Spleen (tissue), 11 donors: ENCODE measurements around the gene PTCH1. TPM values are rescaled to one million over a fixed set of nuclear protein-coding genes. Genes with fewer than 3 reads are reported as not detected.

Experiments used
- DNase-seq: peaks from one replicate; pipeline ENCODE4 v3.0.0-alpha.2; 2020
- H3K27ac ChIP-seq, 8 donors: fragments of 200-600 bp; sonication (generic) in 7 of 8; 1 replicate in 4 of 8; 2 replicates in 4 of 8; pipeline versions ENCODE4 v1.5.0 to v1.8.0; 2016 to 2021; ENCODE audit warnings: inconsistent platforms in 4 of 8, mild to moderate bottlenecking in 4 of 8, moderate library complexity in 1 of 8
- H3K27me3 ChIP-seq, 7 donors: fragments of 200-600 bp; sonication (generic) in 6 of 7; replicated peaks in 1 of 7; 1 replicate in 4 of 7; 2 replicates in 3 of 7; pipeline versions ENCODE4 v1.5.0 to v1.8.0; 2016 to 2021; ENCODE audit warnings: inconsistent platforms in 3 of 7, mild to moderate bottlenecking in 1 of 7
- H3K36me3 ChIP-seq, 6 donors: fragments of 200-600 bp; sonication (generic) in 5 of 6; 1 replicate in 4 of 6; 2 replicates in 2 of 6; pipeline versions ENCODE4 v1.5.0 to v1.8.0; 2016 to 2021; ENCODE audit warnings: inconsistent platforms in 2 of 6
- H3K4me1 ChIP-seq, 6 donors: fragments of 200-600 bp; sonication (generic) in 5 of 6; 1 replicate in 3 of 6; 2 replicates in 3 of 6; pipeline versions ENCODE4 v1.5.0 to v1.8.0; 2016 to 2021; ENCODE audit warnings: inconsistent platforms in 3 of 6
- H3K4me3 ChIP-seq, 8 donors: fragments of 200-600 bp; sonication (generic) in 7 of 8; 1 replicate in 4 of 8; 2 replicates in 4 of 8; pipeline versions ENCODE4 v1.5.0 to v1.8.0; 2016 to 2021; ENCODE audit warnings: inconsistent platforms in 4 of 8, mild to moderate bottlenecking in 4 of 8, moderate library complexity in 2 of 8
- H3K9me3 ChIP-seq, 8 donors: fragments of 200-600 bp; sonication (generic) in 7 of 8; 1 replicate in 4 of 8; 2 replicates in 4 of 8; pipeline versions ENCODE4 v1.5.0 to v1.8.0; 2016 to 2021; ENCODE audit warnings: inconsistent platforms in 4 of 8
- POLR2A ChIP-seq, 3 donors: fragments of 450-650 bp; IDR thresholded peaks; one replicate each; pipeline ENCODE4 v1.5.1; 2017; ENCODE audit warnings: antibody characterized with exemption in 3 of 3, mild to moderate bottlenecking in 1 of 3
- POLR2AphosphoS5 ChIP-seq, 3 donors: sonication (generic); formaldehyde crosslinking; IDR thresholded peaks; one replicate each; pipeline ENCODE4 v1.5.1; 2017; ENCODE audit warnings: antibody characterized with exemption in 3 of 3
- WGBS, 5 donors: extraction: QIAGEN DNeasy Blood & Tissue Kit in 3 of 5; methylation state at CpG; one replicate each; pipeline versions ENCODE4 v1.1.5 to v1.1.7; 2013 to 2018; 5-methylcytosine and 5-hydroxymethylcytosine counted together
- intact Hi-C: fragments of 100-400 bp; cut with DNase I; formaldehyde crosslinking; loops from one replicate; pipeline ENCODE4 v1.15.0; 2023; ENCODE audit warnings: low total_unique reads
- polyA plus RNA-seq, 3 donors: library from polyadenylated mRNA; stranded (reverse); fragments of 200-250 nt; gene quantifications; one replicate each; pipeline ENCODE4 v1.2.1, GENCODE V29; 2013
- total RNA-seq, 7 donors: library from RNA; depleted of rRNA in 3 of 7; stranded (reverse); fragments of >200 nt in 3 of 7; fragmentation: NEBNext Ultra II Directional in 4 of 7; extraction: Animal tissue kit (Norgen Biotek cat#: 25700) in 4 of 7; gene quantifications; one replicate each; pipeline versions ENCODE4 v1.1.0 to v1.2.1, GENCODE V29; 2016 to 2021
- TF ChIP-seq, protein P1 (sequence below), 11 experiments: fragments of 200-600 bp in 7 of 11; fragments of 450-650 bp in 4 of 11; sonication (generic) in 4 of 11; IDR thresholded peaks in 8 of 11; conservative IDR thresholded peaks in 3 of 11; 1 replicate in 7 of 11; 2 replicates in 4 of 11; pipeline versions ENCODE4 v1.4.0 to v1.8.0; 2016 to 2021; ENCODE audit warnings: antibody characterized with exemption in 11 of 11, inconsistent platforms in 4 of 11, mild to moderate bottlenecking in 1 of 11
- donor health status: healthy with polysubstance abuse.
- donor health status: DM: no; HTN: no; CAD: no; lungs with moderate emphysema.
- donor health status: DM: no; HTN: no; CAD: no.
- donor health status: Bipolar disorder and iron deficiency.
- donor health status: healthy.
- donor health status: DM: no; HTN: no; CAD: no.
- donor health status: DM: yes; HTN: yes; CAD: no.

Gene PTCH1
- total and polyA plus RNA-seq, 10 donors, result 0.70 to 32.1 (median 11.3) TPM

- DNase-seq, result no peak
- no peaks in the 10 kb centered on the region for H3K9me3 ChIP-seq
- TF ChIP-seq POLR2A (IDR thresholded peaks at IDR 0.05) (no peak), POLR2AphosphoS5 (IDR thresholded peaks at IDR 0.05) (no peak)
- TF ChIP-seq, protein P1, sequence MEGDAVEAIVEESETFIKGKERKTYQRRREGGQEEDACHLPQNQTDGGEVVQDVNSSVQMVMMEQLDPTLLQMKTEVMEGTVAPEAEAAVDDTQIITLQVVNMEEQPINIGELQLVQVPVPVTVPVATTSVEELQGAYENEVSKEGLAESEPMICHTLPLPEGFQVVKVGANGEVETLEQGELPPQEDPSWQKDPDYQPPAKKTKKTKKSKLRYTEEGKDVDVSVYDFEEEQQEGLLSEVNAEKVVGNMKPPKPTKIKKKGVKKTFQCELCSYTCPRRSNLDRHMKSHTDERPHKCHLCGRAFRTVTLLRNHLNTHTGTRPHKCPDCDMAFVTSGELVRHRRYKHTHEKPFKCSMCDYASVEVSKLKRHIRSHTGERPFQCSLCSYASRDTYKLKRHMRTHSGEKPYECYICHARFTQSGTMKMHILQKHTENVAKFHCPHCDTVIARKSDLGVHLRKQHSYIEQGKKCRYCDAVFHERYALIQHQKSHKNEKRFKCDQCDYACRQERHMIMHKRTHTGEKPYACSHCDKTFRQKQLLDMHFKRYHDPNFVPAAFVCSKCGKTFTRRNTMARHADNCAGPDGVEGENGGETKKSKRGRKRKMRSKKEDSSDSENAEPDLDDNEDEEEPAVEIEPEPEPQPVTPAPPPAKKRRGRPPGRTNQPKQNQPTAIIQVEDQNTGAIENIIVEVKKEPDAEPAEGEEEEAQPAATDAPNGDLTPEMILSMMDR (IDR thresholded peaks at IDR 0.05 in 8 of 11, conservative IDR thresholded peaks at IDR 0.05 in 3 of 11), result no peak
- H3K36me3 ChIP-seq, result no peaks in the 10 kb centered on the region
- no peak overlapping the region for H3K4me3 ChIP-seq
- H3K27ac ChIP-seq, result no peak overlapping the region
- intact Hi-C loops, result no loop called here
- H3K27me3 ChIP-seq, result no peaks in the 10 kb centered on the region
- WGBS, 5 donors, result 63 to 80% (median 69%) methylated on average over 12 of the region's 12 CpGs
- no peaks in the 10 kb centered on the region for H3K4me1 ChIP-seq
These were observed 29.2 kb upstream of the PTCH1 start for GRCh38 chr9:95545831-95546567.

- 80 to 87% (median 87%) methylated on average over 8 of the region's 8 CpGs for whole genome bisulfite sequencing, 5 donors
- DNase-seq, result no peak
- Histone ChIP-seq H3K36me3 (no peaks in the 10 kb centered on the region), H3K4me3 (no peak overlapping the region), H3K27ac (no peak overlapping the region), H3K27me3 (peaks cover 0 to 16% (median 0%) of the 10 kb centered on the region in 7 donors), H3K9me3 (no peaks in the 10 kb centered on the region), H3K4me1 (no peaks in the 10 kb centered on the region)
- TF ChIP-seq POLR2AphosphoS5 (IDR thresholded peaks at IDR 0.05), result no peak
- TF ChIP-seq, protein P1 (IDR thresholded peaks at IDR 0.05 in 8 of 11, conservative IDR thresholded peaks at IDR 0.05 in 3 of 11), result no peak
- no peak for TF ChIP-seq POLR2A (IDR thresholded peaks at IDR 0.05)
- intact Hi-C loops, result no loop called here
These were observed 17.4 kb upstream of the PTCH1 start for GRCh38 chr9:95533996-95534680.

DNA sequence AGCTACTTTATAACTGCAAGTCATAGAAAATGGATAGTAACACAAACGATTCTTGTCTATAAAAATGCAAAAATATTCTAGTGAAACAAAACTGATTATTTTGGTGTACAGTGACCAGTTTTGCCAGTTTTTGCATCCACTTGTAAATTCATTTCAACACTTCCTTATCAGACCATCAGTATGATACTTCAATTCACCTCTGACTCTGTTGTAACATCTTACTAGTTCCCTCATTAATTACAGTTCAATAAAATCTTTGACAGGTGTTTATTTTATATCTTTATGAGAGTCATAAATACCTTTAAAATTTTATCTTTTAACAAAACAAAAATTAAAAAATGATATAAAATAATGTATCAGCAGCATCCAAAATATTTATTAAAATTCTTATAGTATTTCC lies 13.1 kb upstream of the PTCH1 start:
- no peaks in the 10 kb centered on the region for H3K36me3 ChIP-seq
- H3K4me1 ChIP-seq, result no peaks in the 10 kb centered on the region
- intact Hi-C loops, result no loop called here
- peaks cover 0 to 49% (median 0%) of the 10 kb centered on the region in 7 donors for H3K27me3 ChIP-seq
- no peak for DNase-seq
- 74 to 93% (median 86%) methylated on average over 1 of the region's 1 CpG for WGBS, 5 donors
- no peak overlapping the region for H3K4me3 ChIP-seq
- H3K27ac ChIP-seq, result no peak overlapping the region
- TF ChIP-seq, protein P1 (IDR thresholded peaks at IDR 0.05 in 8 of 11, conservative IDR thresholded peaks at IDR 0.05 in 3 of 11), result no peak
- no peak for TF ChIP-seq POLR2A (IDR thresholded peaks at IDR 0.05)
- no peak for TF ChIP-seq POLR2AphosphoS5 (IDR thresholded peaks at IDR 0.05)
- no peaks in the 10 kb centered on the region for H3K9me3 ChIP-seq

DNA sequence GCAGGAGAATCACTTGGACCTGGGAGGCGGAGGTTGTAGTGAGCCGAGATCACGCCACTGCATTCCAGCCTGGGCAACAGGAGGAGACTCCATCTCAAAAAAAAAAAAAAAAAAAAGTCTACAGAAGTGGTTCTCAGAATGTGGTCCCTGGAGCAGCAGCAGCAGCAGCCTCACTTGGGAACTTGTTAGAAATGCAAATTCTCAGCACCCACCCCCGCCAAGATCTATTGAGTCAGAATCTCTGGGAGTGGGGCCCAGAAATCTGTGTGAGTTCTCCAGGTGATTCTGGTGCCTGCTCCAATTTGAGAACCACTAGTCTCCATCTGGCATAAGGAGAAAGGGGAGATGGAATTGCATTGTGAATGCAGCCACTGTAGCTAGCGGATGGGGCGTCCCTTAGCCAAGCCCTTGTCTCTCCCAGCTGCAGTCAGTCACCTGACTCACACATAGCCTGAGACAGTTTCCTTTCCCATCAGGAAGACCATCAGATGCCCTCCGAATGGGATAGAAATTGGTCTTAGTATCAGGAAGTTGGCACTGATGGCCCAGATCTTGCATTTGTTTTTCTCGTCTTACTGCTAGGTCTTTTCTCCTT lies 12.2 kb upstream of the PTCH1 start:
- Histone ChIP-seq H3K27me3 (peaks cover 0 to 58% (median 0%) of the 10 kb centered on the region in 7 donors), H3K36me3 (no peaks in the 10 kb centered on the region), H3K9me3 (no peaks in the 10 kb centered on the region), H3K4me3 (no peak overlapping the region), H3K27ac (no peak overlapping the region), H3K4me1 (no peaks in the 10 kb centered on the region)
- 74 to 77% (median 76%) methylated on average over 8 of the region's 8 CpGs for WGBS, 5 donors
- TF ChIP-seq, protein P1 (IDR thresholded peaks at IDR 0.05 in 8 of 11, conservative IDR thresholded peaks at IDR 0.05 in 3 of 11), result no peak
- TF ChIP-seq POLR2AphosphoS5 (IDR thresholded peaks at IDR 0.05) (no peak), POLR2A (IDR thresholded peaks at IDR 0.05) (no peak)
- intact Hi-C loops, result no loop called here
- DNase-seq, result no peak
